Transverse colon (tissue), 4 donors: ENCODE measurements around the gene CDH22.

Experiments
- EP300 ChIP-seq: sonication (generic); formaldehyde crosslinking; IDR thresholded peaks from one replicate; pipeline ENCODE4 v1.6.1; 2017; ENCODE audit warnings: antibody characterized with exemption, low read depth
- POLR2AphosphoS5 ChIP-seq, 3 donors: sonication (generic); formaldehyde crosslinking; IDR thresholded peaks; one replicate each; pipeline ENCODE4 v1.6.1; 2016; ENCODE audit warnings: antibody characterized with exemption in 3 of 3
- TF ChIP-seq, protein P1 (sequence below), 5 experiments: fragments of 200-600 bp in 3 of 5; fragments of 450-650 bp in 2 of 5; sonication (generic) in 3 of 5; IDR thresholded peaks; 1 replicate in 2 of 5; 2 replicates in 3 of 5; pipeline ENCODE4 v1.5.1; 2016 to 2017; ENCODE audit warnings: antibody characterized with exemption in 5 of 5, inconsistent platforms in 3 of 5, mild to moderate bottlenecking in 2 of 5, moderate library complexity in 1 of 5

DNA sequence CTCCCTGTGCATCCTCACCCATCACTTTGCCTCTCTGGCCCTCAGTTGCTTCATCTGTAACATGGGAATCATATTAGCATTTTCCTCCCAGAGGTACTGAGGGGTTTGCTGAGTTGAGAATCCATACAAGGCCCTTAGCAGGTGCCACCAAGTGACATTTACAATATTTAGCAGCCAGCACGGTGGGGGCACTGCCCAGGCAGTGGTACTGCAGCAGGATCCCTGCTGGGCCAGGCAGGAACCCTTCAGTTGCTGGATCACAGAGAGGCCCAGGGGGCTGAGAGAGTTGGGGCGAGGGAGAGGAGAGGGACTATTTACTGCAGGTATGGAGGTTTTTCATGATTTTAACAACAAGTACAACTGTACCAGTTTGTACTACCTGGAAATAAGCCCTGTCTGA, 65.9 kb downstream of the CDH22 start:
- no peak for TF ChIP-seq EP300
- no peak for TF ChIP-seq POLR2AphosphoS5 (IDR thresholded peaks at IDR 0.05)
- TF ChIP-seq, protein P1, sequence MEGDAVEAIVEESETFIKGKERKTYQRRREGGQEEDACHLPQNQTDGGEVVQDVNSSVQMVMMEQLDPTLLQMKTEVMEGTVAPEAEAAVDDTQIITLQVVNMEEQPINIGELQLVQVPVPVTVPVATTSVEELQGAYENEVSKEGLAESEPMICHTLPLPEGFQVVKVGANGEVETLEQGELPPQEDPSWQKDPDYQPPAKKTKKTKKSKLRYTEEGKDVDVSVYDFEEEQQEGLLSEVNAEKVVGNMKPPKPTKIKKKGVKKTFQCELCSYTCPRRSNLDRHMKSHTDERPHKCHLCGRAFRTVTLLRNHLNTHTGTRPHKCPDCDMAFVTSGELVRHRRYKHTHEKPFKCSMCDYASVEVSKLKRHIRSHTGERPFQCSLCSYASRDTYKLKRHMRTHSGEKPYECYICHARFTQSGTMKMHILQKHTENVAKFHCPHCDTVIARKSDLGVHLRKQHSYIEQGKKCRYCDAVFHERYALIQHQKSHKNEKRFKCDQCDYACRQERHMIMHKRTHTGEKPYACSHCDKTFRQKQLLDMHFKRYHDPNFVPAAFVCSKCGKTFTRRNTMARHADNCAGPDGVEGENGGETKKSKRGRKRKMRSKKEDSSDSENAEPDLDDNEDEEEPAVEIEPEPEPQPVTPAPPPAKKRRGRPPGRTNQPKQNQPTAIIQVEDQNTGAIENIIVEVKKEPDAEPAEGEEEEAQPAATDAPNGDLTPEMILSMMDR (IDR thresholded peaks at IDR 0.05) = no peak
